OCI-LY7 (cell line): Measurements from ENCODE around the gene ENOX1. TPM values are rescaled to one million over a fixed set of nuclear protein-coding genes. Genes with fewer than 3 reads are reported as not detected.

ENCODE experiments used
- BruUV-seq: library from RNA; stranded (reverse); fragments of 400-500 nt; replicated peaks from 2 replicates; lab custom pipeline; 2021; lab: Mats Ljungman, UMichigan
- CTCF ChIA-PET: fragments of 300-600 bp; sonication (Branson Sonifier 250); formaldehyde crosslinking; loops from one replicate; lab custom pipeline; 2022; ENCODE audit warnings: antibody characterized with exemption; ENCODE audit not compliant: unreplicated experiment; lab: Charles Lee
- POLR2A ChIA-PET: fragments of 300-600 bp; sonication (Branson Sonifier 250); formaldehyde crosslinking; loops from one replicate; lab custom pipeline; 2022; ENCODE audit warnings: antibody characterized with exemption; lab: Charles Lee
- DNase-seq: peaks from one replicate; pipeline ENCODE4 v3.0.0-alpha.2; 2015; ENCODE audit warnings: low spot score
- H2AFZ ChIP-seq: fragments of 200-600 bp; sonication (generic), shearing (Covaris generic); 2 replicates; pipeline ENCODE4 v1.6.1; 2014; ENCODE audit warnings: mild to moderate bottlenecking, antibody characterized with exemption, low read length, moderate library complexity
- H3K27ac ChIP-seq: fragments of 200-600 bp; sonication (generic); 2 replicates; pipeline ENCODE4 v1.5.1; 2014; ENCODE audit warnings: mixed run types, low read depth, mild to moderate bottlenecking, moderate library complexity, low read length, inconsistent platforms; ENCODE audit not compliant: poor library complexity, severe bottlenecking
- H3K36me3 ChIP-seq: fragments of 200-600 bp; sonication (generic); 2 replicates; pipeline ENCODE4 v1.6.1; 2014; ENCODE audit warnings: mild to moderate bottlenecking, antibody characterized with exemption, low read length, moderate library complexity, mixed read lengths; ENCODE audit not compliant: insufficient read depth
- H3K4me1 ChIP-seq: fragments of 200-600 bp; sonication (generic); 2 replicates; pipeline ENCODE4 v1.5.1; 2014; ENCODE audit warnings: mild to moderate bottlenecking, low read length; ENCODE audit not compliant: insufficient read depth, poor library complexity, severe bottlenecking
- H3K4me2 ChIP-seq: fragments of 200-600 bp; sonication (generic); 2 replicates; pipeline ENCODE4 v1.6.1; 2014; ENCODE audit warnings: mild to moderate bottlenecking, low read length
- H3K4me3 ChIP-seq: fragments of 200-600 bp; sonication (generic); 2 replicates; pipeline ENCODE4 v1.5.1; 2014; ENCODE audit warnings: mild to moderate bottlenecking, low read depth, low read length; ENCODE audit not compliant: poor library complexity, severe bottlenecking
- H3K79me2 ChIP-seq: fragments of 200-600 bp; sonication (generic); 2 replicates; pipeline ENCODE4 v1.6.1; 2016; ENCODE audit warnings: low read depth, mild to moderate bottlenecking, low read length, moderate library complexity, mixed read lengths; ENCODE audit not compliant: insufficient read depth
- H3K9me2 ChIP-seq: fragments of 200-600 bp; sonication (generic); 2 replicates; pipeline ENCODE4 v1.6.1; 2016; ENCODE audit warnings: mild to moderate bottlenecking, low read length, mixed read lengths; ENCODE audit not compliant: insufficient read depth
- H3K9me3 ChIP-seq: fragments of 200-600 bp; sonication (generic); 2 replicates; pipeline ENCODE4 v1.6.1; 2014; ENCODE audit warnings: mild to moderate bottlenecking, mixed run types, low read length, mixed read lengths
- H4K20me1 ChIP-seq: fragments of 200-600 bp; sonication (generic); 2 replicates; pipeline ENCODE4 v1.6.1; 2014; ENCODE audit warnings: mild to moderate bottlenecking, antibody characterized with exemption, low read length, moderate library complexity, mixed read lengths; ENCODE audit not compliant: insufficient read depth
- CTCF ChIP-seq: fragments of 200-600 bp; sonication (generic); conservative IDR thresholded peaks from 2 replicates; pipeline ENCODE4 v1.5.1; 2014; ENCODE audit warnings: mild to moderate bottlenecking, antibody characterized with exemption, low read length, moderate library complexity, mixed read lengths
- EZH2phosphoT487 ChIP-seq: fragments of 200-600 bp; sonication (generic); IDR thresholded peaks from 2 replicates; pipeline ENCODE4 v1.6.1; 2018; ENCODE audit warnings: low read depth, borderline replicate concordance, mild to moderate bottlenecking, mixed run types, antibody characterized with exemption, low read length, moderate library complexity, mixed read lengths
- intact Hi-C: fragments of 100-400 bp; cut with micrococcal nuclease; formaldehyde crosslinking; loops from one replicate; pipeline ENCODE4 v1.10.0; 2022; ENCODE audit not compliant: unreplicated experiment
- total RNA-seq, 2 experiments: library from RNA; depleted of rRNA in 1 of 2; stranded (reverse); fragments of >200 nt in 1 of 2; shearing (Covaris generic) in 1 of 2; gene quantifications; 2 replicates each; pipeline ENCODE4 v1.2.3, GENCODE V29; 2014 to 2022

Gene ENOX1
- total RNA-seq, 2 experiments from 2014 or later = 0.03 TPM; not detected in 1

DNA sequence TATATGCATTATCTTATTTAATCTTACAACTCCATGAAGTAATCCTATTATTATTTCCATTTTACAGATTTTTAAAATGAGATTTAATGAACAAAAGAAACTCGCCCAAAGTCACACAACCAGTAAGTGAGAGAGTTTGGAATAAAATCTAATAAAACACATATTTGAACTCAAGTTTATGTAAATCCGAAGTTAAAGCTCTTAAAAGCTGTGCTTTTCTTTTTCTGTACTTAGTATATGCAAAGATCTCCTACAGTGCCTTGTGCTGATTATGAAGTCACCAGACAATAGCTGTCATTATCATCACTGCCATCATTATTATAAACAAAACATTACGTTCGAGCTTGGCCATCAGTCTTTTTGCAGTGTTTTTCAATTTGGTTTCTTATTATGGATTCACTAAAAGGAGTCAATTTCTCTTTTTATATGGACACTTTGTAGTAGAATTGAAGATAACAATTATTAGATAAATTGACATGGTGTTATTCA lies 29.7 kb upstream of the ENOX1 start:
- DNase-seq = no peak
- H3K4me3 ChIP-seq = no peak overlapping the region
- no peaks in the 10 kb centered on the region for H3K9me2 ChIP-seq
- no peak overlapping the region for H3K27ac ChIP-seq
- no TSS peak for BruUV-seq
- H3K36me3 ChIP-seq = no peaks in the 10 kb centered on the region
- H3K79me2 ChIP-seq = no peaks in the 10 kb centered on the region
- ChIA-PET POLR2A (interaction anchor here (0.9 to 1.6 kb wide), 2 partner anchors 12 kb away, joined by 3 to 5 read pairs; no protein-coding TSS in a partner anchor), CTCF (no interaction called here)
- no peaks in the 10 kb centered on the region for H3K9me3 ChIP-seq
- no peaks in the 10 kb centered on the region for H3K4me1 ChIP-seq
- no peak overlapping the region for H3K4me2 ChIP-seq
- intact Hi-C loops = no loop called here
- TF ChIP-seq CTCF (no peak), EZH2phosphoT487 (no peak)
- no peaks in the 10 kb centered on the region for H4K20me1 ChIP-seq
- no peak overlapping the region for H2AFZ ChIP-seq

DNA sequence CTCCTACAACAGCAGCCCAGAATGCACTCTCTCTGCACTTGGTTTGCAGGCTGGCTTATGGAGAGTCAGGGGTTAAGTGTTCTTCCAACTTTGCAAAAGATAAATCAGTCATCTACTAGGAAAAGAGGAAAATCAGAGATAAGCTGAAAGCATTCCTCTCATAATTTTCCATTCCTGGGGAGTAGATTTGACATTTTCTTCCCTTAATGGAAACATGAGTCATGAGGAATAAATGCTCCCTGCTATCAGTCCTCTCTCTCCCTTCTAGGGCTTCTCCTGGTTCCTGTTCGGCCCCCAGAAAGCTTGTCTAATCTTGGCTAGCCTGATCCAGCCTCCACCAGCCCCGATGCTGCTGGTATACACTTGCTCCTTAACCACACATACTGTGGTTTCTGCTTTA lies 28.4 kb upstream of the ENOX1 start:
- H3K9me2 ChIP-seq = no peaks in the 10 kb centered on the region
- no peaks in the 10 kb centered on the region for H4K20me1 ChIP-seq
- no peaks in the 10 kb centered on the region for H3K79me2 ChIP-seq
- H3K4me1 ChIP-seq = no peaks in the 10 kb centered on the region
- H2AFZ ChIP-seq = no peak overlapping the region
- TF ChIP-seq EZH2phosphoT487 (no peak), CTCF (no peak)
- intact Hi-C loops = no loop called here
- no peak overlapping the region for H3K4me2 ChIP-seq
- ChIA-PET CTCF (no interaction called here), POLR2A (no interaction called here)
- H3K4me3 ChIP-seq = no peak overlapping the region
- H3K36me3 ChIP-seq = no peaks in the 10 kb centered on the region
- H3K9me3 ChIP-seq = no peaks in the 10 kb centered on the region
- H3K27ac ChIP-seq = no peak overlapping the region
- no peak for DNase-seq
- no TSS peak for BruUV-seq

DNA sequence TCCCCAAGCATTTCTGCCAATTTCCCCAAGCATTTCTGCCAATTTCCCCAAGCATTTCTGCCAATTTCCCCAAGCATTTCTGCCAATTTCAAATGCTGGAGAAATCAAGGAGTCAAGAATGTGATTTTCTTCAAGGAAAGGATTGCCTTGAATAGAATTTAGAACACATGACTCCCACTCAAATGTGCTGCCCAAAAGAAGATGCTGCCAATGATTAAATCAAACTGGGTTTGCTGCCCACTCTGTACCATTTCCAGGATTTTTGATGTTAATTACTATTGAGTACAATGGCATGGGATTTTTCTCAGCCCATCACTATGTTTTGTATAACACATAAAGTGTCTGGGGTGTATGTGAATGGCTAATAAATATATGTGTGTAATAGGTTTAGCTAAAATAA lies 21.9 kb upstream of the ENOX1 start:
- ChIA-PET POLR2A (no interaction called here), CTCF (no interaction called here)
- no peak overlapping the region for H3K4me3 ChIP-seq
- no TSS peak for BruUV-seq
- no peak overlapping the region for H3K27ac ChIP-seq
- no peak overlapping the region for H2AFZ ChIP-seq
- no peak overlapping the region for H3K4me2 ChIP-seq
- H3K36me3 ChIP-seq = no peaks in the 10 kb centered on the region
- TF ChIP-seq CTCF (no peak), EZH2phosphoT487 (no peak)
- H3K9me2 ChIP-seq = no peaks in the 10 kb centered on the region
- no peaks in the 10 kb centered on the region for H4K20me1 ChIP-seq
- no peaks in the 10 kb centered on the region for H3K9me3 ChIP-seq
- intact Hi-C loops = loop anchor here (10.0 kb wide), 1 partner anchor 1214 kb away; no protein-coding TSS in a partner anchor
- DNase-seq = no peak
- no peaks in the 10 kb centered on the region for H3K4me1 ChIP-seq
- H3K79me2 ChIP-seq = no peaks in the 10 kb centered on the region
